HepG2 (cell line): ENCODE results near the gene HKDC1. TPM values are rescaled to one million over a fixed set of nuclear protein-coding genes. Genes with fewer than 3 reads are reported as not detected.

Source experiments
- ATAC-seq: fragments of 200-7000 bp; cut with Tn5 transposase; 3 replicates; pipeline ENCODE4 v1.9.1; 2020; ENCODE audit warnings: mild to moderate bottlenecking, moderate library complexity
- BruUV-seq: library from RNA; stranded (reverse); fragments of 400-500 nt; replicated peaks from 2 replicates; lab custom pipeline; 2021; lab: Mats Ljungman, UMichigan
- CTCF ChIA-PET: fragments of 300-600 bp; formaldehyde crosslinking; extraction: SDS; loops from one replicate; lab custom pipeline; 2021; ENCODE audit warnings: low total read pairs, inconsistent platforms, low intra/inter-chr PET ratio; lab: Yijun Ruan, JAX
- POLR2A ChIA-PET: fragments of 350-600 bp; sonication (Branson Sonifier 250); formaldehyde crosslinking; loops from one replicate; lab custom pipeline; 2020; ENCODE audit warnings: antibody characterized with exemption, inconsistent platforms; lab: Yijun Ruan, JAX
- DNase-seq: peaks from one replicate; pipeline ENCODE4 v3.0.0-alpha.2; 2015; ENCODE audit warnings: low spot score
- FAIRE-seq: peaks from 3 replicates; lab custom pipeline; 2011; peaks lifted over from hg19 to GRCh38; lab: Jason Lieb, UNC
- H2AFZ ChIP-seq: one replicate; pipeline ENCODE4 v1.6.1; 2011; ENCODE audit warnings: low read length, inconsistent platforms
- H3K27ac ChIP-seq: fragments of 300-600 bp; 3 replicates; pipeline ENCODE4 v1.8.0; 2011; ENCODE audit warnings: mixed run types, mild to moderate bottlenecking, mixed read lengths, low read length, inconsistent platforms; ENCODE audit not compliant: insufficient read depth; ENCODE audit errors: extremely low read length
- H3K27me3 ChIP-seq, 2 experiments: fragments of 200-600 bp in 1 of 2; 2 replicates in 1 of 2; 3 replicates in 1 of 2; pipeline versions ENCODE4 v1.6.0 to v1.8.0; 2011; ENCODE audit warnings: low read length in 2 of 2, mild to moderate bottlenecking in 2 of 2, moderate library complexity in 2 of 2, inconsistent platforms in 1 of 2; ENCODE audit not compliant: insufficient read depth in 2 of 2, control insufficient read depth in 1 of 2
- H3K36me3 ChIP-seq, 2 experiments: fragments of 200-600 bp in 1 of 2; replicated peaks in 1 of 2; 2 replicates in 1 of 2; 3 replicates in 1 of 2; pipeline versions ENCODE4 v1.5.1 to v1.8.0; 2011; ENCODE audit warnings: low read length in 2 of 2, inconsistent platforms in 1 of 2; ENCODE audit not compliant: insufficient read depth in 2 of 2, control insufficient read depth in 1 of 2
- H3K4me1 ChIP-seq: 2 replicates; pipeline ENCODE4 v1.5.1; 2012; ENCODE audit warnings: low read length, inconsistent platforms; ENCODE audit not compliant: insufficient read depth
- H3K4me2 ChIP-seq: 2 replicates; pipeline ENCODE4 v1.6.0; 2011; ENCODE audit warnings: low read depth, low read length, inconsistent platforms
- H3K4me3 ChIP-seq, 3 experiments: fragments of 200-600 bp in 1 of 3; sonication (generic), shearing (Covaris generic) in 1 of 3; replicated peaks in 1 of 3; 2 replicates each; pipeline ENCODE4 v1.5.1; 2011 to 2016; ENCODE audit warnings: low read length in 3 of 3, inconsistent platforms in 2 of 3, low read depth in 2 of 3, mild to moderate bottlenecking in 2 of 3, control low read depth in 1 of 3, mixed read lengths in 1 of 3; ENCODE audit not compliant: insufficient read depth in 1 of 3
- H3K79me2 ChIP-seq: one replicate; pipeline ENCODE4 v1.6.1; 2011; ENCODE audit warnings: low read length, inconsistent platforms; ENCODE audit not compliant: insufficient read depth
- H3K9ac ChIP-seq: 2 replicates; pipeline ENCODE4 v1.6.0; 2011; ENCODE audit warnings: mild to moderate bottlenecking, low read depth, low read length, inconsistent platforms; ENCODE audit not compliant: insufficient read depth
- H3K9me3 ChIP-seq: 2 replicates; pipeline ENCODE4 v1.5.1; 2012; ENCODE audit warnings: mild to moderate bottlenecking, low read length
- H4K20me1 ChIP-seq: 2 replicates; pipeline ENCODE4 v1.6.0; 2011; ENCODE audit warnings: inconsistent platforms, mild to moderate bottlenecking, low read length, moderate library complexity; ENCODE audit not compliant: insufficient read depth
- ARNT ChIP-seq: fragments of 450-650 bp; IDR thresholded peaks from 2 replicates; pipeline ENCODE4 v1.6.1; 2017
- ASH2L ChIP-seq: fragments of 300-600, 200-600 bp; sonication (generic); IDR thresholded peaks from 2 replicates; pipeline ENCODE4 v1.7.0; 2017; ENCODE audit warnings: low read depth, mild to moderate bottlenecking, moderate library complexity, mixed read lengths, low read length; ENCODE audit not compliant: insufficient read length
- MTA1 ChIP-seq: sonication (generic); formaldehyde crosslinking; IDR thresholded peaks from 2 replicates; pipeline ENCODE4 v1.4.0; 2020; ENCODE audit warnings: missing genetic modification reagents, mild to moderate bottlenecking, borderline replicate concordance
- PHF5A ChIP-seq: IDR thresholded peaks from one replicate; pipeline ENCODE4 v1.6.1; 2018; ENCODE audit warnings: low read depth, missing genetic modification reagents; ENCODE audit not compliant: unreplicated experiment
- PLRG1 ChIP-seq: fragments of 450-650 bp; conservative IDR thresholded peaks from 2 replicates; pipeline ENCODE4 v1.6.1; 2016
- TCF7 ChIP-seq: sonication (generic); IDR thresholded peaks from 2 replicates; pipeline ENCODE4 v1.6.1; 2016; ENCODE audit warnings: antibody characterized with exemption, low read depth
- TEAD3 ChIP-seq: optimal IDR thresholded peaks from 2 replicates; pipeline ENCODE3; 2016; ENCODE audit warnings: borderline replicate concordance
- ZC3H4 ChIP-seq: sonication (generic); formaldehyde crosslinking; IDR thresholded peaks from 2 replicates; pipeline ENCODE4 v1.4.0; 2020; ENCODE audit warnings: missing genetic modification reagents, borderline replicate concordance
- ZKSCAN5 ChIP-seq: sonication (generic); formaldehyde crosslinking; IDR thresholded peaks from 2 replicates; pipeline ENCODE4 v1.5.1; 2020; ENCODE audit warnings: mild to moderate bottlenecking, missing genetic modification reagents
- ZMYM4 ChIP-seq: sonication (generic); formaldehyde crosslinking; IDR thresholded peaks from 2 replicates; pipeline ENCODE4 v1.8.1; 2023; ENCODE audit warnings: mild to moderate bottlenecking, missing genetic modification reagents
- ZNF121 ChIP-seq: sonication (generic); formaldehyde crosslinking; IDR thresholded peaks from 2 replicates; pipeline ENCODE4 v1.5.0; 2020; ENCODE audit warnings: mild to moderate bottlenecking, missing genetic modification reagents
- ZNF230 ChIP-seq: sonication (generic); formaldehyde crosslinking; IDR thresholded peaks from 2 replicates; pipeline ENCODE4 v1.4.0; 2020; ENCODE audit warnings: mild to moderate bottlenecking, missing genetic modification reagents
- WGBS: methylation state at CpG from one replicate; pipeline ENCODE4 v1.1.6; 2017; ENCODE audit warnings: low lambda C conversion rate; 5-methylcytosine and 5-hydroxymethylcytosine counted together
- in situ Hi-C: cut with HindIII; loops from 2 replicates; pipeline ENCODE4 v1.10.0; 2017; ENCODE audit warnings: low pct_unique_long_range_greater_than_20kb; ENCODE audit not compliant: extremely low pct_ligation_motif_present
- intact Hi-C: fragments of 100-400 bp; cut with micrococcal nuclease; formaldehyde crosslinking; loops from one replicate; pipeline ENCODE4 v1.10.0; 2022; ENCODE audit not compliant: unreplicated experiment
- polyA plus RNA-seq, 8 experiments: library from polyadenylated mRNA; depleted of rRNA in 3 of 8; stranded (reverse) in 7 of 8; unstranded in 1 of 8; fragments of >200 nt; fragmentation: Illumina TruSeq in 4 of 8; extraction: Trizol in 4 of 8; gene quantifications; 2 replicates each; pipeline versions ENCODE4 v1.2.1 to v1.2.3, GENCODE V29; 2011 to 2016; ENCODE audit warnings: low read depth in 4 of 8, missing spikeins in 1 of 8, mixed read lengths in 1 of 8; ENCODE audit not compliant: insufficient read depth in 1 of 8
- total RNA-seq, 5 experiments: library from RNA; depleted of rRNA; stranded (reverse); fragments of >200 nt; fragmentation: Illumina TruSeq; extraction: Trizol; gene quantifications; 2 replicates each; pipeline ENCODE4 v1.2.3, GENCODE V29; 2016; ENCODE audit warnings: low read depth in 1 of 5
- TF ChIP-seq, protein P1 (sequence below): sonication (generic); formaldehyde crosslinking; IDR thresholded peaks from 2 replicates; pipeline ENCODE4 v1.4.0; 2020; ENCODE audit warnings: missing genetic modification reagents, borderline replicate concordance
- TF ChIP-seq, protein P2 (sequence below): IDR thresholded peaks from 2 replicates; pipeline ENCODE4 v1.6.1; 2012; ENCODE audit warnings: low read depth, low read length, improper control_type of control experiment
- TF ChIP-seq, protein P3 (sequence below): sonication (generic); formaldehyde crosslinking; IDR thresholded peaks from 2 replicates; pipeline ENCODE4 v1.8.0; 2022; ENCODE audit warnings: missing genetic modification reagents, mild to moderate bottlenecking, borderline replicate concordance
- TF ChIP-seq, protein P4 (sequence below), 2 experiments: fragments of 450-650 bp in 1 of 2; sonication (generic) in 1 of 2; formaldehyde crosslinking; IDR thresholded peaks; 2 replicates each; pipeline versions ENCODE4 v1.5.0 to v1.8.0; 2020 to 2022; ENCODE audit warnings: mild to moderate bottlenecking in 1 of 2, missing genetic modification reagents in 1 of 2
- TF ChIP-seq, protein P5 (sequence below): sonication (generic); formaldehyde crosslinking; conservative IDR thresholded peaks from 2 replicates; pipeline ENCODE4 v1.4.0; 2020; ENCODE audit warnings: missing genetic modification reagents

The HKDC1 gene
- total and polyA plus RNA-seq, 2 of the 13 experiments (the other 11 are each of a cell fraction or from before 2014, with no cell fraction given), result 8.1 to 12.4 TPM

DNA sequence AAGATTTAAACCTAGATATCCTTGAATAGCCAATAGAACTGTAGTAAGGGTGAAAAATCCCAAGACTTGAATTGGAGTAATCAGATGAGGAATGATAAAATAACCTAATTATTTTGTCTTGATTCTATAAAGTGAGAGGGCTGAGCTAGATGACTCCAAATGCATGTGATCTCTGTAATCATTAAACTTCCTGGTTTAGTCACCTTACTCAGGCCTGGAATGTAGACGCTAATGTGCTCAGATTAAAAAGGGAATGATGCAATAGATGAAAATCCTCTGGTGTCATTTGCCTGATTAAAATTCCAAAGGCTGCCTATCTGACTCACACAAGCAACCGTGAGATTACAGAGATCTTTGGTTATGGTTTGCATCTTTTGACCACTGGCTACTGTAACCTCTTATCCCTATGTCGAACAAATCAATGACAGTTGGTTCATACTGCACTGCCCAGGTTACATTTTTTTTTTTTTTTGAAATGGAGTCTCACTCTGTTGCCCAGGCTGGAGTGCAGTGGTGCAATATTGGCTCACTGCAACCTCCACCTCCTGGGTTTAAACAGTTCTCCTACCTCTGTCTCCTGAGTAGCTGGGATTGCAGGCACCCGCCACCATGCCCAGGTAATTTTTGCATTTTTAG is 2.9 kb upstream of the HKDC1 start:
- no peaks in the 10 kb centered on the region for H3K9me3 ChIP-seq
- no peak overlapping the region for H2AFZ ChIP-seq
- H3K4me2 ChIP-seq, result no peak overlapping the region; the same call in 1 of the 2 replicates
- no peak overlapping the region for H3K9ac ChIP-seq
- FAIRE-seq, result no peak
- no peak overlapping the region for H3K4me3 ChIP-seq
- intact Hi-C loops (no loop called here), in situ Hi-C loops (no loop called here)
- BruUV-seq, result no TSS peak
- H4K20me1 ChIP-seq, result no peaks in the 10 kb centered on the region
- H3K36me3 ChIP-seq, result no peaks in the 10 kb centered on the region
- no peak overlapping the region for H3K27ac ChIP-seq
- ChIA-PET POLR2A (no interaction called here), CTCF (no interaction called here)
- no peaks in the 10 kb centered on the region; a peak in 1 of 5 replicates for H3K27me3 ChIP-seq
- WGBS, result 27% methylated on average over 4 of the region's 4 CpGs
- H3K4me1 ChIP-seq, result peaks cover 74% of the 10 kb centered on the region
- no peak for ATAC-seq
- DNase-seq, result peak; percentile 34
- H3K79me2 ChIP-seq, result peaks cover 3% of the 10 kb centered on the region
- TF ChIP-seq ZNF230 (no peak), ASH2L (no peak), TEAD3 (CRISPR knock-in tag) (peak; percentile 42), PHF5A (CRISPR knock-in tag) (no peak), ARNT (no peak), TCF7 (no peak), ZC3H4 (CRISPR knock-in tag) (no peak), MTA1 (CRISPR knock-in tag) (no peak), ZMYM4 (CRISPR knock-in tag) (no peak), PLRG1 (no peak), ZKSCAN5 (CRISPR knock-in tag) (no peak), ZNF121 (CRISPR knock-in tag) (peak; percentile 78)
- TF ChIP-seq, protein P1, sequence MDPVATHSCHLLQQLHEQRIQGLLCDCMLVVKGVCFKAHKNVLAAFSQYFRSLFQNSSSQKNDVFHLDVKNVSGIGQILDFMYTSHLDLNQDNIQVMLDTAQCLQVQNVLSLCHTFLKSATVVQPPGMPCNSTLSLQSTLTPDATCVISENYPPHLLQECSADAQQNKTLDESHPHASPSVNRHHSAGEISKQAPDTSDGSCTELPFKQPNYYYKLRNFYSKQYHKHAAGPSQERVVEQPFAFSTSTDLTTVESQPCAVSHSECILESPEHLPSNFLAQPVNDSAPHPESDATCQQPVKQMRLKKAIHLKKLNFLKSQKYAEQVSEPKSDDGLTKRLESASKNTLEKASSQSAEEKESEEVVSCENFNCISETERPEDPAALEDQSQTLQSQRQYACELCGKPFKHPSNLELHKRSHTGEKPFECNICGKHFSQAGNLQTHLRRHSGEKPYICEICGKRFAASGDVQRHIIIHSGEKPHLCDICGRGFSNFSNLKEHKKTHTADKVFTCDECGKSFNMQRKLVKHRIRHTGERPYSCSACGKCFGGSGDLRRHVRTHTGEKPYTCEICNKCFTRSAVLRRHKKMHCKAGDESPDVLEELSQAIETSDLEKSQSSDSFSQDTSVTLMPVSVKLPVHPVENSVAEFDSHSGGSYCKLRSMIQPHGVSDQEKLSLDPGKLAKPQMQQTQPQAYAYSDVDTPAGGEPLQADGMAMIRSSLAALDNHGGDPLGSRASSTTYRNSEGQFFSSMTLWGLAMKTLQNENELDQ (CRISPR knock-in tag), result no peak
- TF ChIP-seq, protein P2, sequence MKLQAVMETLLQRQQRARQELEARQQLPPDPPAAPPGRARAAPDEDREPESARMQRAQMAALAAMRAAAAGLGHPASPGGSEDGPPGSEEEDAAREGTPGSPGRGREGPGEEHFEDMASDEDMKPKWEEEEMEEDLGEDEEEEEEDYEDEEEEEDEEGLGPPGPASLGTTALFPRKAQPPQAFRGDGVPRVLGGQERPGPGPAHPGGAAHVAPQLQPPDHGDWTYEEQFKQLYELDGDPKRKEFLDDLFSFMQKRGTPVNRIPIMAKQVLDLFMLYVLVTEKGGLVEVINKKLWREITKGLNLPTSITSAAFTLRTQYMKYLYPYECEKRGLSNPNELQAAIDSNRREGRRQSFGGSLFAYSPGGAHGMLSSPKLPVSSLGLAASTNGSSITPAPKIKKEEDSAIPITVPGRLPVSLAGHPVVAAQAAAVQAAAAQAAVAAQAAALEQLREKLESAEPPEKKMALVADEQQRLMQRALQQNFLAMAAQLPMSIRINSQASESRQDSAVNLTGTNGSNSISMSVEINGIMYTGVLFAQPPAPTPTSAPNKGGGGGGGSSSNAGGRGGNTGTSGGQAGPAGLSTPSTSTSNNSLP, result peak; percentile 65; the same call in 1 of the 2 replicates
- TF ChIP-seq, protein P3, sequence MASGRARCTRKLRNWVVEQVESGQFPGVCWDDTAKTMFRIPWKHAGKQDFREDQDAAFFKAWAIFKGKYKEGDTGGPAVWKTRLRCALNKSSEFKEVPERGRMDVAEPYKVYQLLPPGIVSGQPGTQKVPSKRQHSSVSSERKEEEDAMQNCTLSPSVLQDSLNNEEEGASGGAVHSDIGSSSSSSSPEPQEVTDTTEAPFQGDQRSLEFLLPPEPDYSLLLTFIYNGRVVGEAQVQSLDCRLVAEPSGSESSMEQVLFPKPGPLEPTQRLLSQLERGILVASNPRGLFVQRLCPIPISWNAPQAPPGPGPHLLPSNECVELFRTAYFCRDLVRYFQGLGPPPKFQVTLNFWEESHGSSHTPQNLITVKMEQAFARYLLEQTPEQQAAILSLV (CRISPR knock-in tag), result no peak
- TF ChIP-seq, protein P4, sequence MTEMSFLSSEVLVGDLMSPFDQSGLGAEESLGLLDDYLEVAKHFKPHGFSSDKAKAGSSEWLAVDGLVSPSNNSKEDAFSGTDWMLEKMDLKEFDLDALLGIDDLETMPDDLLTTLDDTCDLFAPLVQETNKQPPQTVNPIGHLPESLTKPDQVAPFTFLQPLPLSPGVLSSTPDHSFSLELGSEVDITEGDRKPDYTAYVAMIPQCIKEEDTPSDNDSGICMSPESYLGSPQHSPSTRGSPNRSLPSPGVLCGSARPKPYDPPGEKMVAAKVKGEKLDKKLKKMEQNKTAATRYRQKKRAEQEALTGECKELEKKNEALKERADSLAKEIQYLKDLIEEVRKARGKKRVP (CRISPR knock-in tag; IDR thresholded peaks at IDR 0.05), result peak; percentile 70 to 78; a peak in 3 of 4 replicates
- TF ChIP-seq, protein P5, sequence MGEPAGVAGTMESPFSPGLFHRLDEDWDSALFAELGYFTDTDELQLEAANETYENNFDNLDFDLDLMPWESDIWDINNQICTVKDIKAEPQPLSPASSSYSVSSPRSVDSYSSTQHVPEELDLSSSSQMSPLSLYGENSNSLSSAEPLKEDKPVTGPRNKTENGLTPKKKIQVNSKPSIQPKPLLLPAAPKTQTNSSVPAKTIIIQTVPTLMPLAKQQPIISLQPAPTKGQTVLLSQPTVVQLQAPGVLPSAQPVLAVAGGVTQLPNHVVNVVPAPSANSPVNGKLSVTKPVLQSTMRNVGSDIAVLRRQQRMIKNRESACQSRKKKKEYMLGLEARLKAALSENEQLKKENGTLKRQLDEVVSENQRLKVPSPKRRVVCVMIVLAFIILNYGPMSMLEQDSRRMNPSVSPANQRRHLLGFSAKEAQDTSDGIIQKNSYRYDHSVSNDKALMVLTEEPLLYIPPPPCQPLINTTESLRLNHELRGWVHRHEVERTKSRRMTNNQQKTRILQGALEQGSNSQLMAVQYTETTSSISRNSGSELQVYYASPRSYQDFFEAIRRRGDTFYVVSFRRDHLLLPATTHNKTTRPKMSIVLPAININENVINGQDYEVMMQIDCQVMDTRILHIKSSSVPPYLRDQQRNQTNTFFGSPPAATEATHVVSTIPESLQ (CRISPR knock-in tag), result no peak
